ENCODE data around the gene C20orf141.

DNA sequence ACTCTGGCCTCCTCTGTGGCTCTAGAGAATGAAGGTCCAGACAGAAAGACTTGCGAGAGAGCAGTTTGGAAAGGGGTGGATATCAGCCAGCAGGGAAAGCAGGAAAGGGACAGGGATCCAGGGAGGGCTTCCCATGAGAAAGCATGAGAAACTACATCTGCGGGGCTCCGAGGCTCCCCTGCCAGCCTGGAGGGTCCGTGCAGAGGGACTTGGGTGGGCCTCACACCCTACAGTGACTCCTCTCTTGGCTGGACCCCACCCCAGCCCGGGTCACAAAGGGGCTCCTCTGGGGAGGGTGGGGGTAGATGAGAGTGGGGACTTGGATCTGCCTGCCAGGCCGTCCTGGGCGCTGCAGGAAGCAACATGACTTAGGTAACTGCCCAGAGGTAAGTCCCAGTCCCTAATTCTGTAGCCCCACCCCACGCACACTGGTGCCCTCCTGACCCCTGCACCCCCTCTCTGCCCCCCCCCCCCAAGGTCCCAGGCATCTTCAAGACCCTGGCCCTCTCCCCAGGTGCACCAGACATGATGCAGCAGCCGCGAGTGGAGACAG lies 1.3 kb downstream of the C20orf141 start, which contains the start of gene TMEM239:
- no peak for TF ChIP-seq POLR2A (IDR thresholded peaks at IDR 0.05)
- TF ChIP-seq, protein P1, sequence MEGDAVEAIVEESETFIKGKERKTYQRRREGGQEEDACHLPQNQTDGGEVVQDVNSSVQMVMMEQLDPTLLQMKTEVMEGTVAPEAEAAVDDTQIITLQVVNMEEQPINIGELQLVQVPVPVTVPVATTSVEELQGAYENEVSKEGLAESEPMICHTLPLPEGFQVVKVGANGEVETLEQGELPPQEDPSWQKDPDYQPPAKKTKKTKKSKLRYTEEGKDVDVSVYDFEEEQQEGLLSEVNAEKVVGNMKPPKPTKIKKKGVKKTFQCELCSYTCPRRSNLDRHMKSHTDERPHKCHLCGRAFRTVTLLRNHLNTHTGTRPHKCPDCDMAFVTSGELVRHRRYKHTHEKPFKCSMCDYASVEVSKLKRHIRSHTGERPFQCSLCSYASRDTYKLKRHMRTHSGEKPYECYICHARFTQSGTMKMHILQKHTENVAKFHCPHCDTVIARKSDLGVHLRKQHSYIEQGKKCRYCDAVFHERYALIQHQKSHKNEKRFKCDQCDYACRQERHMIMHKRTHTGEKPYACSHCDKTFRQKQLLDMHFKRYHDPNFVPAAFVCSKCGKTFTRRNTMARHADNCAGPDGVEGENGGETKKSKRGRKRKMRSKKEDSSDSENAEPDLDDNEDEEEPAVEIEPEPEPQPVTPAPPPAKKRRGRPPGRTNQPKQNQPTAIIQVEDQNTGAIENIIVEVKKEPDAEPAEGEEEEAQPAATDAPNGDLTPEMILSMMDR (IDR thresholded peaks at IDR 0.05): no peak

All from heart left ventricle (tissue), 13 donors.